T-helper 1 cell treated with Interleukin-12 subunit alpha and Interleukin-12 subunit beta and Interleukin-4 antibody, amounts not matched to agents 30 ng/mL and 1 ng/mL, for 36 hours (primary cell): ENCODE results near the gene ANO8. TPM values are rescaled to one million over a fixed set of nuclear protein-coding genes. Genes with fewer than 3 reads are reported as not detected.
"Not testable (repeated sequence)": the region's sequence is repeated elsewhere in the genome, so short reads cannot be mapped to it uniquely, and the experiment has no call there.

ENCODE experiments used
- intact Hi-C: fragments of 100-400 bp; cut with micrococcal nuclease; formaldehyde crosslinking; loops from one replicate; pipeline ENCODE4 v1.15.1; 2024
- total RNA-seq: library from RNA; stranded (reverse); gene quantifications from 2 replicates; pipeline ENCODE4 v1.2.3, GENCODE V29; 2022

The ANO8 gene, protein sequence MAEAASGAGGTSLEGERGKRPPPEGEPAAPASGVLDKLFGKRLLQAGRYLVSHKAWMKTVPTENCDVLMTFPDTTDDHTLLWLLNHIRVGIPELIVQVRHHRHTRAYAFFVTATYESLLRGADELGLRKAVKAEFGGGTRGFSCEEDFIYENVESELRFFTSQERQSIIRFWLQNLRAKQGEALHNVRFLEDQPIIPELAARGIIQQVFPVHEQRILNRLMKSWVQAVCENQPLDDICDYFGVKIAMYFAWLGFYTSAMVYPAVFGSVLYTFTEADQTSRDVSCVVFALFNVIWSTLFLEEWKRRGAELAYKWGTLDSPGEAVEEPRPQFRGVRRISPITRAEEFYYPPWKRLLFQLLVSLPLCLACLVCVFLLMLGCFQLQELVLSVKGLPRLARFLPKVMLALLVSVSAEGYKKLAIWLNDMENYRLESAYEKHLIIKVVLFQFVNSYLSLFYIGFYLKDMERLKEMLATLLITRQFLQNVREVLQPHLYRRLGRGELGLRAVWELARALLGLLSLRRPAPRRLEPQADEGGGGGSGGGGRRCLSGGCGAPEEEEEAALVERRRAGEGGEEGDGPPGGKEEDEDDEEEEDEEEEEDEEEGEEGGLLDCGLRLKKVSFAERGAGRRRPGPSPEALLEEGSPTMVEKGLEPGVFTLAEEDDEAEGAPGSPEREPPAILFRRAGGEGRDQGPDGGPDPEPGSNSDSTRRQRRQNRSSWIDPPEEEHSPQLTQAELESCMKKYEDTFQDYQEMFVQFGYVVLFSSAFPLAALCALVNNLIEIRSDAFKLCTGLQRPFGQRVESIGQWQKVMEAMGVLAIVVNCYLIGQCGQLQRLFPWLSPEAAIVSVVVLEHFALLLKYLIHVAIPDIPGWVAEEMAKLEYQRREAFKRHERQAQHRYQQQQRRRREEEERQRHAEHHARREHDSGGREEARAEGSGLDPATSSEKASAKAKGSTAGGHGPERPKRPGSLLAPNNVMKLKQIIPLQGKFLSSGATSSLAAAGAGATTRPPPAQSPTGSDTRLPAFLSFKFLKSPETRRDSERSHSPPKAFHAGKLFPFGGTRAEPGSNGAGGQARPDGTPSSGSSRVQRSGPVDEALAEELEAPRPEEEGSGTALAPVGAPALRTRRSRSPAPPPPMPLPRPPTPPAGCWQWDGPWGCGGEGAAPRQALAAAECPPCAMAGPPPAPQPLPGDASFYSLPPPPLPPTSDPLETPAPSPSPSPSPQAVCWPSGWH
- total RNA-seq, result 13.2 and 13.6 TPM in 2 replicates

DNA sequence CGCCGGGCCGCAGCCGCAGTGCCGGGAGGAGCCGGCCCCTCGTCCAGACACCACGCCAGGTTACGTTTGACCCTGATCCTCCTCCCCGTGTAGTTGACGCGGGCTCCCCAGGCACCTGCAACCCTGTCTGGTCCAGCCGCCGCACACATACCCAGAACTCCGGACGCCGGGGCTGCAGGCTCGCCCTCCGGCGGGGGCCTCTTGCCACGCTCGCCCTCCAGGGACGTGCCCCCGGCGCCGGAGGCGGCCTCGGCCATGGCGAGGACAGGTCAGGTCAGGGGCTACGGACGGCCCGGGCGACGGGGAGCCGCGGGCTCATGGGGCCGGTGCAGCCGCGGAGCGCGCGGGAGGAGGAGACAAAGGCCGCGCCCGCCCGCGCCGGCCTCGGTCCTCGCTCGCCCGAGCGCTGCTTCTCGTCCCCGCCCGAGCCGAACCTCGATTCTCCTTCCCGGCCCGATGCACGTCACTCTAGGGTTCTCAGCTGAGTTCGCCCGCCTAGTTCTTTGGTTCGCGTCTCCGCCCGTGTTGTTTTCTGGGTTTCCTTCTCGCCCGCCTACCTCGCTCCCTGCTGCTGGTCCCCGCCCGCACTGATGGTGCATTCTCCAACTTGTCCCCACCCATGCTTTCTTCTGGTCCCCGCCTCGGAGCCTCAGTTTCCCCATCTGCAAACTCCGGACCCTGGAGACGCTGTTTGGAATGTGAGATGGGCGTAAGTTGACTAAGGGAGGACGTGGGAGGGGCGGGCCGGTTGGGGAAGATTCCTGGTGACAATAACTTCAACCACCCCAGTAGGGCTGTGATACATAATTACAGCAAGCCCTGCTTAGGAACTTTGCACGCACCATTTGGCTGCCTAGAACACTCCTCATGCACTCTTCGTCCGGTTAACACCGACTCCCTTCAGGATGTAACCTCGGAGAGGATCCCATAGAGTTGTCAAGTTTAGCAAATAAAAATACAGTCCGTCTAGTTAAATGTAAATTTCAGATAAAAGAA is at the start of gene ANO8:
Gene ANO8, minus strand, starts transcription at position 442 of the 996 bp plus-strand sequence. Its CDS starts 185 bp downstream, at position 257.
- intact Hi-C loops, result loop anchor here (10.0 kb wide), 1 partner anchor 520 kb away; the partner anchor contains the start of gene RPL18A

DNA sequence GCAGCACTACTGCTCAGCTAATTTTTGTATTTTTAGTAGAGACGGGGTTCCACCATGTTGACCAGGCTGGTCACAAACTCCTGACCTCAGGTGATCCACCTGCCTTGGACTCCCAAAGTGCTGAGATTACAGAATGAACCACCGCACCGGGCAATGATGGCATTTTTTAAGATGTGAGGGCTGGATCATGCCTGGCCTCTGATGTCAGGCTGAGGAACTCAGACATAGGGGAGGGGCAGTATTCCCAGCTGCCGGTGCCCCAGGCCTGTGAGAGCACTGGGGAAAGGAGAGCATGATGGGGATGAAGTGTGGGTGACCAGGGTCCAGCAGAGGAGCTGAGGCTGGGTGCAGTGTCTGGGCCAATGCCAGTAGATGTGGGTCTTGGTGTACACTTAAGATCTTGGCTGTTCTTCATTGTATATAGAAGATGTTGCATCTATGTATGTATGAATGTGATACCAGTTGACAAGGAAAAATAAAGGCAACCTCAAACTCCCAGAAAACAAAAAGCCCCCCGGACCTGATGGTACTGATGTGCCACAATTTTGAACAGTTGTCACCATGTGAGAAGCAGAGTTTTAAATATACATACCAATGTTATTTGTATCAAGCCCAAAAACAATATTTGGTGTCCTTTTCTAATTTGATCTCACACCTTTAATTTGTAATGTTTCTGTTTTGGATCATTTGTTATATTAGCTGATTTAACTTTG is 45.9 kb upstream of the ANO8 start:
- intact Hi-C loops, result no loop called here

DNA sequence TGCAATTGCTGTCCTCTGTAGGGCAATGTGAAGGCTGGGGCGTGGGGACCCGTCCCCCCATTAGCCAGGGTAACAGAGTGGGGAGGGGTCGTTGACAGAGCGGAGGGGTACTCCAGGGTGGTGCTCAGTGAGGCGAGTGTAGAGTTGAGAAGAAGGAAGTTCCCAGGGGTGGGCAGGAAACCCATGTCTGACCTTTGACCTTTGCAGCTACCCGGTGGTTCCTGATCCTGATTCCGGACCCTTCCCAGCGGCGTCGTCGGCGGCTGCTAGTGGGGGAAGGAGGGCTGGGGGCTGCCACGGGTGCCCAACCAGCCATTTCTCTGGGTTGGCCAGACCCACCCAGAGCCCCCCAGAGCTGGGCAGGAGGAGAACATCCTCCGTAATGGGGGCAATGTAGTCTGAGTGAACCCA is 44.6 kb upstream of the ANO8 start:
- intact Hi-C loops, result no loop called here

DNA sequence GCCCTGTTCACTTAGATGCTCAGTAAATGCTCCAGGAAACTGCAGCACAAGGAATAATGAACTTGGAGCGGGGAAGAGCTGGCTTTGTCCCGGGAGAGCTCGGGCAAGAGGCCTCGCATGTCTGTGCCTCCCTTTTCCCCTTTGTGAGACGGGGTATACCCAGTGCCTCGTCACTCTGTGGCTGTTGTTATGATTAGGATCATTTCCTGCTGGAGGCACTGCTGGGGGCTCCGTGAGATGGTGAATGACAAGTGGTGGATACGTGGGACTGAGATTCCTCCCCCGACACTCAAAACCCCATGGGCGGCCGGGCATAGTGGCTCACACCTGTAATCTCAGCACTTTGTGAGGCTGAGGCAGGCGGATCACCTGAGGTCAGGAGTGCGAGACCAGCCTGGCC is 43.6 kb upstream of the ANO8 start:
- intact Hi-C loops, result no loop called here

DNA sequence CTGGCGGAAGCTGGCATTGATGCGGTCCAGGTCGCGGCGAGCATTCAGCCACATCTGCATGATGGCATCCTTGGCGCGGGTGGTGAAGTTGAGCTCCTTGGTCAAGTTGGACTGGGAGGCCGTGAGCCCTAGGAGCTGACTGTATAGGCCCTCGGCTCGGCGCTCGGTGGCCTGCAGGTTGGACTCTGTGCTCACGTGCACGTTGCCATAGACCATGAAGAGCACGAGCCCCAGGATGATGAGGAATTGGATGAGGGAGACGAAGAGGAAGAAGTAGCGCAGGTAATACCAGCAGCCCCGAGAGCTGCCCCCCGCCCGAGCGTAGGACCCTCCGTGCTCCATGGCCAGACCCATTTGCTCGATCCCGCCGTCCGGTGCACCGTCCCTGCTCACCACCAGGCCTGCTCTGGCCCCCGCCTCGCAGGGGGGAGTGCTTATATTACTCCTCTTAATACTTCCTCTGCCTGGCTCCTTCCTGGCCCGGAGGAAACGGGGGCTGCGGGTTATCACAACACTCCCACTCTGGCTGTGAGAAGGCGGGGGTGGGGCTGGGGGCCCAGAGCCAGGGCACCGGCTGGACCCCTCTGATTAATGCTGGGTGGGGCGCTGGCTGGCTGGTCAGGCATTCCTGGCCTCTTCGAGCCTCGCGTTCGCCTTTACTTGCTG is 42.4 kb upstream of the ANO8 start, which contains the start of gene PLVAP:
Gene PLVAP, minus strand, starts transcription at position 408 of the 666 bp plus-strand sequence. Its CDS starts 54 bp downstream, at position 354.
- intact Hi-C loops, result no loop called here

DNA sequence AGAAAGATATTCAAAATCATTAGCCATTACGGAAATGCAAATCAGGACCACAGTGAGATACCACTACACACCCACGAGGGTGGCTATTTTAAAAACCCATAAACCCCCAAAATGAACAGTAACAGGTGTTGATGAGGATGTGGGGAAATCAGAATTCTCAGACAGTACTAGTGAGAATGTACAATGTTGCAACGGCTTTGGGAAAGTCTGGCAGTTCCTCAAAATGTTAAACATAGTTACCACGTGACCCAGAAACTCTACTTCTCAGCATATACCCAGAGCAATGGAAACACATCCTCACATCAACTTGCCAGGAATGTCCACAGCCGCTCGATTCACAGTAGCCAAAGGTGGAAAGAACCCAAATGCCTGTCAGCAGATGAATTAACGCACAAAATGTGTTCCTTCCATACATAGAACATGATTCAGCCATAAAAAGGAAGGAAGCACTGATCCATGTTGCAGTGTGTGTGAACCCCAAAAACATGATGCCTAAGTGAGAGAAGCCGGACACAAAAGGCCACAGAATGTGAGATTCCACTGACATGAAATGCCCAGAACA is 35.5 kb upstream of the ANO8 start:
- intact Hi-C loops, result no loop called here

DNA sequence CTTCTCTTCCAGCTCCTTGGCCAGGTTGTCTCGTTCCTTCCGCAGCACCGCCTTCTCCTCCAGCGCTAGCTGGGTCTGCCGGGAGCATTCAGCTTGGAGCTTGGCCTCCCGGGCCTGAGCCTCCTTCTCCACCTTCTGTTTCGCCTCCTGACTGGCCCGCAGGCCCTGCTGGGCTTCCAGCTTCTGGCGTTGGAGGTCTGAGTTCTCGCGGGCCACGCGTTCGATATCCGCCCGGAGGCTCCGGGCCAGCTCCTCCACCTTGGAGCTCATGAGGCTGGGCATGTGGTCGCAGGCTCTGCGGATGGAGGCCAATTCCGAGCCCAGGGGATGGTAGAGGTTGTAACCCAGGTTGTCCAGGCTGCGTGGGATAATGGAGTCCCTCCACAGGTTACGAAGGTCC is 30.7 kb upstream of the ANO8 start:
- intact Hi-C loops, result no loop called here

DNA sequence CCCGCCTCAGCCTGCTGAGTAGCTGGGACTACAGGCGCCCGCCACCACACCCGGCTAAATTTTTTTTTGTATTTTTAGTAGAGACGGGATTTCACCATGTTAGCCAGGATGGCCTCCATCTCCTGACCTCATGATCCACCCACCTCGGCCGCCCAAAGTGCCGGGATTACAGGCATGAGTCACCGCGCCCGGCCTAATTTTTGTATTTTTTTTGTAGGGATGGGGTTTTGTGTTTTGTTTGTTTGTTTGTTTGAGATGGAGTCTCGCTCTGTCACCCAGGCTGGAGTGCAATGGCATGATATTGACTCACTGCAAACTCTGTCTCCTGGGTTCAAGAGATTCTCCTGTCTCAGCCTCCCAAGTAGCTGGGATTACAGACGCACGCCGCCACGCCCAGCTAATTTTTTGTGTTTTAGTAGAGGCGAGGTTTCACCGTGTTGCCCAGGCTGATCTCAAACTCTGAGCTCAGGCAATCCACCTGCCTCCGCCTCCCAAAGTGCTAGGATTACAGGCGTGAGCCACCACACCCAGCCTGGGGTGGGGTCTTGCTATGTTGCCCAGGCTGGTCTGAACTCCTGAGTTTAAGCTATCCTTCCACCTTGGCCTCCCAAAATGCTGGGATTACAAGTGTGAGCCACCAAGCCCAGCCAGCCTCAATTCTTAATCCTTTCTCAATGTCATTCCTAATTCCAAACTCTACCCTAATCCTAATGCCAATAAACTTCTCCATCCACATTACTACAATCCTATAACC is 29.4 kb upstream of the ANO8 start:
- intact Hi-C loops, result not testable (repeated sequence)

DNA sequence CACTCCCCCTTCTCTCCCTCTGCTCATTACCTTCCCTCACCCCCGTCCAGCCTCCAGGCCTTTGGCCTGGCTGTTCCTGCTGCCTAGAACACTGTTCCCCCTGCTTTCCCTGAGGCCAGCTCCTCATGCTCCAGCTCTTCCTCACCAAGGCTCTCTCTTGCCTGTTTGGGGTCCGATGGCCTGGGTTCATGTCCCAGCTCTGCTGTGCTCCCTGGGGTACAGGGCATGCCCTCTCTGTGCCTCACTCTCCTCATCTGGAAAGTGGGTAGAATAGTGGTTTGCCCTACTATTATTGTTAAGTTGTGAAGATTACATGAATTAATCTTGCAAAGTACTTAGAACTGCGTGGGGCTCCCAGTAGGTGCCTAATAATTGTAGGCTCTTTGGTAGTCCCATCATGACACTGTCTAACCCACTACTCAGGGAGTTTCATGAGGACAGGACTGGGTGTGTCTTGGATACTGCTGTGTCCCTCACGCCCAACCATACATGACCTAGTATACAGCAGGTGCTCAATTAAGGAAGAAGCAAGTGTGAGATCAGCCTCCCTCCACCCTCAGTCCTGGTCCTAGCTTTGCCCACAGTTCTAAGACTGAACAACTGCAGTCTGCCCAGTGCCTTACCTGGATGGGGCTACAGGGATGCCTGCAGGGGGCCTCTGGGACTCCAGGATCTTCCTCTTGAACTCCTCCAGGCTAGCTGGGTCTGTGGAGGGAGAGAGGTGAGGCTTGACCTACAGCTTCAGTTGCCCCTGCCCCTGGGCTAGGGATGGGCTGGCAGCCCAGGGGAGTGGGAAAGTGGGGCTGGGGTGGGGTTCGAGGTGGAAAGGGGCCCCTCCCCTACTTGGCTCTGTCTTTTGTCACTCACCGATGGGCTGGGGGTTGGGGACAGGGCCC is 25.5 kb upstream of the ANO8 start:
- intact Hi-C loops, result no loop called here

DNA sequence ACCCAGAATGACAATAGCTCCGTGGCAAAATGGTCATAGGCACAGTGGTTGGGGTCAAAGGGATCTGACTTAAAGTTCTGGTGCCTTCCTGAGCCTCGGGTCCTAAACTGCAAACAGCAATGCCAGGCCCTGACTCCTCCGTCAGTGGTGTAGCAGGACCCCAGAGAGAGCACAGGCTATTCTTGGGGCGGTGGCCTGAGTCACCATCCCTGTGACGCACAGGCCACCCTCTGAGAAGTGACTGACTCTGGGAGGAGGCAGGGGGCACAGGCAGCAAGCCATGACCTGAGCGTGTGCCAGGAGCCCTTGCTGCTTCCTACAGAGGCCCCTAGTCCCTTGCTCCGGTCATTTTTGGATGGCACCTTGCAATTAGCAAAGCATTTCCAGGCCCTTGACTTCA is 23.7 kb upstream of the ANO8 start:
- intact Hi-C loops, result no loop called here

DNA sequence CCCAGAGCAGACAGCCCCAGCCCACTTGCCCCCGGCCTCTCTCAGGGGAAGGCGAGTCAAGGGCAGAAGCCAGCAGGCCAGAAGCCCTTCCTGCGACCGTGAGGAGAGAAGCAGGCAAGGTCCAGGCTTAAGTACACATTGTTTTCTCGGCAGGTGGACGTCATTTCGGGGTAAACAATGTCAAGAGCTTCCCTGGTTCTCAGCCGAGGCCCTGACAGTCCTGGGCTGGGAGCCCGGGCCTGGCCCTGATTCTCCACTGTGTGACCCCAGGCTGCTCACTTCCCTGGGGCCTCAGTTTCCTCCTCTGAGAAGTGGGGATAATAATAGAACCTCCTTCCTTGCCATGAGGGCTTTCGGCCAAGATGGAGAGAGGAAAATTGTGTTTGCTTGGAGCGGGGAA is 23.1 kb upstream of the ANO8 start:
- intact Hi-C loops, result no loop called here

DNA sequence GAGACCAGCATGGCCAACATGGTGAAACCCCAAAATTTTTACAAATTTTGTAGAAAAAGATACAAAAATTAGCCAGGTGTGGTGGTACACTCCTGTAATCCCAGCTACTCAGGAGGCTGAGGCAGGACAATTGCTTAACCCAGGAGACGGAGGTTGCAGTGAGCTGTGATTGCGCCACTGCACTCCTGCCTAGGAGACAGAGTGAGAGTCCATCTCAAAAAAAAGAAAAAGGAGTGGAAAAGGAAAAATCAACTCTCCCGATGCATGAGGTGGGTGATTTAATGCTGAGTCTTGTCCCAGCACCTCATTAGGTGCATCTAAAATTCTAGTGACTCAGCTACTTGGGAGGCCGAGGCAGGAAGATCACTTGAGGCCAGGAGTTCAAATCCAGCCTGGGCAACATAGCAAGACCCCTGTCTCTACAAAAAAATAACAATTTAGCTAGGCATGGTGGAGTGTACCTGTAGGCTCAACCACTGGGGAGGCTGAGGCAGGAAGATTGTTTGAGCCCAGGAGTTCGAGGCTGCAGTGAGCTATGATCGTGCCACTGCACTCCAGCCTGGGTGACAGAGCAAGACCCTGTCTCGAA is 22.5 kb upstream of the ANO8 start:
- intact Hi-C loops, result no loop called here

DNA sequence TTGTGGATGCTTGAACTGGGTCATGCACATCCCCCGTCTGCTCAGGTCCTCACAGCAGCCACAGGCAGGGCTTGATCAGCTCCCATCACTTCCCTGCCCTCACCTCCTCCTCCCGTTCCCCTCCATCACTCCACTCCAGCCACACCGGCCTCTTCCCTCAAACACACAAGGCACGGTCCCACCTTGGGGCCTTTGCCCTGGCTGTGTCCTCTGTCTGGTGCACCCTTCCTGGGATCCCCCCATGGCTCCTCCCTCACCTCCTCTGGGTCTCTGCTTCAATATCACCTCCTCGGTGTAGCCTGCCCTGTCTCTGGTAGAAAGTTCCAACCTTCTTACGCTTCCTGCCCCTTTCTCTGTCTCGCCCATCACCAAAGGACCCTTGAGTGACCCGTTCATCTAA is 18.7 kb upstream of the ANO8 start:
- intact Hi-C loops, result no loop called here

DNA sequence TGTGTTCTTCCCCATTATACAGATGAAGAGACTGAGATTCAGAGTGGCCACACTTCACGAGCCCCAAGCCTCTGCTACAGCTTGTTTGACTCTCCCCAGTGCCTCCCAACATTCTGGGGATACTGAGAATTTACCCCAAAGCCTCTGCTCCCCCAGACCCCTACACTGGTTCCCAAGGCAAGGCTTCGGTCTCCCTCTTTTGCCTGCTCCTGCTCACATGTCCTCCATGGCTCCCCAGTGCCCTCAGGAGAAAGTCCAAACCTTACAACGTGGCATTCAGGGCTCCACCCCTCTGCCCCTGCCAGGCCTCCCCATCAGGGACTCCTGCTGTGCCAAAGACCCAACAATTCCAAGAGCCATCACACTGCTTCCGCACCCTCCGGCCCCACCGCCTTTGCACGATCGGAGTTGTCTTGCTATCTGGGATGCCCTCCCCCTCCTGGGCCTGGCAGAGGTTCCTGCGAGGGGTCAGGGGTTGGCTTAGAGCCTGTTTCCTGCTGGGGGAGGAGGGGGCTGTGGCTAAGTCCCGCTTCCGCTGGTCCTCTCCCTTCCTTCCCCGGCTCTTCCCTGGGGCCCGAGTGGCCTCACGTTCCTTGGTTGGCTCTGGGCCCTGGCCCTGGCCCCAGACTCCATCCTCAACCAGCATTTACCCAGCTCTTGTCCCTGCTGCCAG is 18.1 kb upstream of the ANO8 start:
- intact Hi-C loops, result no loop called here

DNA sequence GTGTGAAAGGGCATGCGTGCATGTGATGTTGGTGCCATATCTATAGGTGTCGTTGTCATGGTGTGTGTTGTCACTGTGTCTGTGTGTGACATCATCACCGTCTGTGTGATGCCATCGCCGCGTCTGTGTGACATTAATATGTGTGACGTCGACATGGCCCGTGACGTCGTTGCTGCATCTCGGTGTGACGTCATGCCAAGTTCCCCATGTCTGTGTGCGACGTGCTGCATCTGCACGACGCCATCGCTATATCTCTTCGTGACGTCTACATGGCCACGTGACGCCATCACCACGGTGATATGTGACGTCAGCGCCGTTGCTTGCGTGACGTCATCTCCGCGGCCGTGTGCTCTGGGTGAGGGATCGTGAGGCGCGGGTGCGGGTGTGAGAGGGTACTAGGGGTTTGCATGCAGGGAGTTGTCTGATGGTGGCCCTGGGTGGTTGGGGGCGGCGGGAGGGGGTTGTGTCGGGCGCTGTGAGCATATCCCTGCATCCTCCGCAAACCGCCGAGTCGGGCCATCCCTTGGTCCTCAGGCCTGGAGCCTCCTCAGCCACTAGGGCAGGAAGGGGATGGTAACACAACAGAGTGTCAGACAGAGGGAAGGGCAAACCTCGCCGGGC is 17.3 kb upstream of the ANO8 start:
- intact Hi-C loops, result no loop called here

DNA sequence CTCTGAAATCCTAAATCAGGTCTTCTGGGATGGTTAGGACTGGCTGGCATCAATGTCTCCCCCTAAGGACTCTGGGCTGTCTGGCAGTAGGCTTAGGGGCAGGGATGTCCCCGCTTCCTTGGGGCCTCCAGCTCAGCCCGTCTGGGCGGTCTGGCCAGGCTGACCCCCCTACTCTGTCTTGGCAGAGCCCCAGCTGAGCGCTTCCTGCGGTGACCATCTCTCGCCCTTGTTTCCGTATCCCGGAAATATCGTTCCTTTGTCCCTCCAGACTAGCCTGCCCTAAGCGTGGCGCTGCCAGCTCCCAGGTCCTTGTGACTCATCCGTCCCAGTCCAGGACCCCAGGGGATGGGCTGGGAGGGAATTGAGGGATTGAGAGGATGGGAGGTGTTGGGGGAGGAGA is 14.0 kb upstream of the ANO8 start:
- intact Hi-C loops, result no loop called here
